H1 (cell line): ENCODE measurements around the gene SLC35F1. TPM values are rescaled to one million over a fixed set of nuclear protein-coding genes. Genes with fewer than 3 reads are reported as not detected.

Source experiments
- CTCF ChIA-PET: fragments of 300-600 bp; sonication (Branson Sonifier 250); formaldehyde crosslinking; loops from one replicate; lab custom pipeline; 2021; ENCODE audit not compliant: partially characterized antibody; lab: Charles Lee
- POLR2A ChIA-PET: fragments of 300-600 bp; sonication (Branson Sonifier 250); formaldehyde crosslinking; loops from one replicate; lab custom pipeline; 2021; ENCODE audit warnings: inconsistent platforms; ENCODE audit not compliant: partially characterized antibody; lab: Charles Lee
- DNase-seq, 2 experiments: peaks; one replicate each; pipeline versions ENCODE4 v3.0.0 to v3.0.0-alpha.2; 2010 to 2022; ENCODE audit warnings: low spot score in 2 of 2, low read depth in 1 of 2, mixed read lengths in 1 of 2
- FAIRE-seq: peaks from 2 replicates; lab custom pipeline; 2011; peaks lifted over from hg19 to GRCh38; lab: Jason Lieb, UNC
- H2AFZ ChIP-seq: 2 replicates; pipeline ENCODE4 v1.8.1; 2012; ENCODE audit warnings: low read length, inconsistent platforms
- H2AK5ac ChIP-seq: 2 replicates; pipeline ENCODE4 v1.6.1; 2013; ENCODE audit warnings: low read depth, low read length
- H2BK120ac ChIP-seq: replicated peaks from 2 replicates; pipeline ENCODE3; 2013; ENCODE audit warnings: low read depth, low read length, inconsistent platforms
- H2BK12ac ChIP-seq: 2 replicates; pipeline ENCODE4 v1.6.1; 2013; ENCODE audit warnings: low read depth, low read length
- H2BK15ac ChIP-seq: 2 replicates; pipeline ENCODE4 v1.6.1; 2013; ENCODE audit warnings: low read length
- H2BK20ac ChIP-seq: 2 replicates; pipeline ENCODE4 v1.6.1; 2013; ENCODE audit warnings: low read length
- H2BK5ac ChIP-seq: 2 replicates; pipeline ENCODE4 v1.6.1; 2013; ENCODE audit warnings: low read depth, low read length
- H3K14ac ChIP-seq: 2 replicates; pipeline ENCODE4 v1.6.1; 2013; ENCODE audit warnings: inconsistent platforms; ENCODE audit not compliant: insufficient read length
- H3K18ac ChIP-seq: 2 replicates; pipeline ENCODE4 v1.6.1; 2013; ENCODE audit warnings: low read length; ENCODE audit errors: extremely low read depth
- H3K23ac ChIP-seq: 2 replicates; pipeline ENCODE4 v1.6.1; 2013; ENCODE audit warnings: inconsistent platforms; ENCODE audit not compliant: insufficient read length
- H3K23me2 ChIP-seq: 2 replicates; pipeline ENCODE4 v1.6.1; 2013; ENCODE audit warnings: low read depth, low read length
- H3K27ac ChIP-seq: 2 replicates; pipeline ENCODE4 v1.6.1; 2011; ENCODE audit warnings: low read depth, low read length, inconsistent platforms
- H3K27me3 ChIP-seq, 4 experiments: replicated peaks in 1 of 4; 1 replicate in 1 of 4; 2 replicates in 3 of 4; pipeline versions ENCODE4 v1.6.1 to v1.8.1; 2011 to 2013; ENCODE audit warnings: low read length in 3 of 4, mild to moderate bottlenecking in 3 of 4, inconsistent platforms in 2 of 4, mixed read lengths in 2 of 4, moderate library complexity in 1 of 4; ENCODE audit not compliant: control insufficient read depth in 3 of 4, insufficient read depth in 3 of 4; ENCODE audit errors: extremely low read depth in 1 of 4
- H3K36me3 ChIP-seq, 4 experiments: 2 replicates each; pipeline versions ENCODE4 v1.6.1 to v1.8.1; 2011 to 2013; ENCODE audit warnings: mild to moderate bottlenecking in 4 of 4, low read length in 3 of 4, moderate library complexity in 2 of 4, control low read depth in 1 of 4, inconsistent platforms in 1 of 4; ENCODE audit not compliant: insufficient read depth in 4 of 4, control insufficient read depth in 2 of 4
- H3K4ac ChIP-seq: replicated peaks from 2 replicates; pipeline ENCODE3; 2013; ENCODE audit warnings: low read length, low read depth, mixed read lengths, inconsistent platforms; ENCODE audit not compliant: insufficient read length
- H3K4me1 ChIP-seq, 4 experiments: replicated peaks in 1 of 4; 1 replicate in 1 of 4; 2 replicates in 3 of 4; pipeline versions ENCODE4 v1.6.1 to v1.8.1; 2011 to 2013; ENCODE audit warnings: low read length in 3 of 4, inconsistent platforms in 2 of 4, mixed read lengths in 1 of 4; ENCODE audit not compliant: insufficient read depth in 4 of 4, control insufficient read depth in 3 of 4
- H3K4me2 ChIP-seq, 2 experiments: 2 replicates each; pipeline versions ENCODE4 v1.6.1 to v1.8.1; 2011 to 2013; ENCODE audit warnings: low read depth in 2 of 2, low read length in 2 of 2, control low read depth in 1 of 2, inconsistent platforms in 1 of 2, mild to moderate bottlenecking in 1 of 2; ENCODE audit not compliant: insufficient read depth in 1 of 2
- H3K4me3 ChIP-seq, 4 experiments: fragments of 200-600, 300-600 bp in 1 of 4; sonication (generic), shearing (Covaris generic), sonication (Bioruptor Twin) in 1 of 4; 2 replicates each; pipeline versions ENCODE4 v1.5.1 to v1.8.1; 2011 to 2016; ENCODE audit warnings: low read length in 4 of 4, low read depth in 3 of 4, control low read depth in 2 of 4, inconsistent platforms in 2 of 4, mild to moderate bottlenecking in 2 of 4, mixed read lengths in 1 of 4, moderate library complexity in 1 of 4; ENCODE audit not compliant: insufficient read depth in 2 of 4; ENCODE audit errors: extremely low read depth in 1 of 4
- H3K56ac ChIP-seq: replicated peaks from 2 replicates; pipeline ENCODE3; 2013; ENCODE audit warnings: low read depth, mild to moderate bottlenecking, mixed read lengths, low read length, inconsistent platforms; ENCODE audit not compliant: insufficient read length
- H3K79me1 ChIP-seq: 2 replicates; pipeline ENCODE4 v1.6.1; 2013; ENCODE audit warnings: low read depth, low read length, control low read depth
- H3K79me2 ChIP-seq, 2 experiments: 2 replicates each; pipeline versions ENCODE4 v1.6.1 to v1.8.1; 2012 to 2013; ENCODE audit warnings: low read length in 2 of 2, mild to moderate bottlenecking in 2 of 2, inconsistent platforms in 1 of 2; ENCODE audit not compliant: insufficient read depth in 2 of 2, control insufficient read depth in 1 of 2
- H3K9ac ChIP-seq, 4 experiments: replicated peaks in 1 of 4; 1 replicate in 1 of 4; 2 replicates in 3 of 4; pipeline versions ENCODE4 v1.6.1 to v1.8.1; 2011 to 2013; ENCODE audit warnings: low read depth in 3 of 4, low read length in 3 of 4, control low read depth in 2 of 4, mild to moderate bottlenecking in 2 of 4, moderate library complexity in 2 of 4, inconsistent platforms in 1 of 4; ENCODE audit errors: extremely low read depth in 1 of 4
- H3K9me3 ChIP-seq, 2 experiments: 2 replicates each; pipeline versions ENCODE4 v1.6.1 to v1.8.1; 2012 to 2013; ENCODE audit warnings: mild to moderate bottlenecking in 2 of 2, moderate library complexity in 2 of 2, control low read depth in 1 of 2, inconsistent platforms in 1 of 2, low read depth in 1 of 2, low read length in 1 of 2, mixed read lengths in 1 of 2; ENCODE audit not compliant: insufficient read depth in 2 of 2
- H4K20me1 ChIP-seq, 2 experiments: replicated peaks in 1 of 2; 2 replicates each; pipeline versions ENCODE3 to v1.8.1; 2011 to 2013; ENCODE audit warnings: inconsistent platforms in 2 of 2, low read length in 2 of 2, mild to moderate bottlenecking in 1 of 2; ENCODE audit not compliant: insufficient read depth in 2 of 2, control insufficient read depth in 1 of 2
- H4K5ac ChIP-seq: 2 replicates; pipeline ENCODE4 v1.6.1; 2013; ENCODE audit warnings: low read length, low read depth, mixed read lengths, inconsistent platforms; ENCODE audit not compliant: insufficient read length
- H4K8ac ChIP-seq: 2 replicates; pipeline ENCODE4 v1.8.0; 2013; ENCODE audit warnings: mild to moderate bottlenecking, moderate library complexity, low read length, inconsistent platforms; ENCODE audit not compliant: insufficient read depth; ENCODE audit errors: extremely low read depth
- H4K91ac ChIP-seq: replicated peaks from 2 replicates; pipeline ENCODE3; 2013; ENCODE audit warnings: low read length, mixed read lengths, inconsistent platforms; ENCODE audit not compliant: insufficient read length
- CREB1 ChIP-seq: IDR thresholded peaks from 2 replicates; pipeline ENCODE4 v1.6.1; 2012; ENCODE audit warnings: inconsistent platforms
- CTCF ChIP-seq, 3 experiments: IDR thresholded peaks; 1 replicate in 2 of 3; 2 replicates in 1 of 3; pipeline versions ENCODE4 v1.5.1 to v1.6.1; 2011; ENCODE audit warnings: low read length in 3 of 3, mild to moderate bottlenecking in 3 of 3, inconsistent platforms in 2 of 3, low read depth in 1 of 3, moderate library complexity in 1 of 3; ENCODE audit not compliant: insufficient read depth in 1 of 3; ENCODE audit errors: control extremely low read depth in 1 of 3
- KDM4A ChIP-seq: IDR thresholded peaks from one replicate; pipeline ENCODE4 v1.7.1; 2012; ENCODE audit warnings: low read depth, mild to moderate bottlenecking, moderate library complexity, low read length, inconsistent platforms; ENCODE audit not compliant: severe bottlenecking
- KDM5A ChIP-seq: fragments of 200-600 bp; IDR thresholded peaks from 2 replicates; pipeline ENCODE4 v1.7.1; 2012; ENCODE audit warnings: mild to moderate bottlenecking, low read length, inconsistent platforms, mixed read lengths
- MAX ChIP-seq: IDR thresholded peaks from 2 replicates; pipeline ENCODE4 v1.6.1; 2012; ENCODE audit warnings: inconsistent platforms
- NANOG ChIP-seq: IDR thresholded peaks from 2 replicates; pipeline ENCODE4 v1.6.1; 2011; ENCODE audit warnings: low read length, low read depth, mild to moderate bottlenecking, inconsistent platforms; ENCODE audit not compliant: insufficient read depth, poor library complexity, severe bottlenecking
- RBBP5 ChIP-seq: IDR thresholded peaks from 2 replicates; pipeline ENCODE4 v1.7.1; 2012; ENCODE audit warnings: low read depth, mild to moderate bottlenecking, inconsistent platforms, low read length, moderate library complexity, borderline replicate concordance
- RXRA ChIP-seq: IDR thresholded peaks from 2 replicates; pipeline ENCODE4 v1.6.1; 2011; ENCODE audit warnings: low read depth, mild to moderate bottlenecking, low read length, moderate library complexity; ENCODE audit not compliant: insufficient read depth
- SP2 ChIP-seq: IDR thresholded peaks from 2 replicates; pipeline ENCODE4 v1.6.1; 2012; ENCODE audit warnings: mild to moderate bottlenecking, low read length, inconsistent platforms
- TEAD4 ChIP-seq: IDR thresholded peaks from 2 replicates; pipeline ENCODE4 v1.6.1; 2012; ENCODE audit warnings: low read depth, low read length, inconsistent platforms, mixed read lengths
- USF2 ChIP-seq: IDR thresholded peaks from 2 replicates; pipeline ENCODE4 v1.6.1; 2011; ENCODE audit warnings: low read length, improper control_type of control experiment
- WGBS, 2 experiments: shearing (Covaris generic) in 1 of 2; methylation state at CpG; one replicate each; pipeline versions ENCODE4 v1.1.6 to v1.1.7; 2013 to 2015; ENCODE audit warnings: low lambda C conversion rate in 2 of 2, mixed read lengths in 2 of 2, inconsistent platforms in 1 of 2, low coverage in 1 of 2, missing lambda C conversion rate in 1 of 2; ENCODE audit not compliant: insufficient replicate concordance in 2 of 2, insufficient coverage in 1 of 2, insufficient read length in 1 of 2; ENCODE audit errors: extremely low coverage in 1 of 2, missing lambda C conversion rate in 1 of 2; 5-methylcytosine and 5-hydroxymethylcytosine counted together
- polyA plus RNA-seq, 7 experiments: library from polyadenylated mRNA; depleted of rRNA in 3 of 7; stranded (reverse) in 5 of 7; unstranded in 2 of 7; fragments of >200 nt in 5 of 7; fragments of 200-250 nt in 2 of 7; gene quantifications; 1 replicate in 5 of 7; 2 replicates in 1 of 7; 4 replicates in 1 of 7; pipeline versions ENCODE4 v1.2.1 to v1.2.3, GENCODE V29; 2011 to 2013; ENCODE audit warnings: missing spikeins in 2 of 7, mixed read lengths in 2 of 7
- total RNA-seq: library from RNA; stranded (reverse); fragmentation: NEBNext Ultra II Directional; extraction: Animal tissue kit (Norgen Biotek cat#: 25700); gene quantifications from 2 replicates; pipeline ENCODE4 v1.2.1, GENCODE V29; 2021

Gene SLC35F1
- total and polyA plus RNA-seq, 2 of the 8 experiments (the other 6 are each of a cell fraction or from before 2014, with no cell fraction given), result 7.0 to 10.0 TPM

- Histone ChIP-seq H3K4me3 (no peak overlapping the region), H3K27me3 (no peaks in the 10 kb centered on the region), H4K5ac (no peak overlapping the region), H3K79me2 (no peaks in the 10 kb centered on the region), H3K4me1 (no peaks in the 10 kb centered on the region), H3K36me3 (no peaks in the 10 kb centered on the region), H3K23ac (no peak overlapping the region), H4K8ac (no peak overlapping the region), H2BK12ac (no peak overlapping the region), H3K14ac (no peak overlapping the region), H3K23me2 (no peaks in the 10 kb centered on the region), H3K79me1 (no peaks in the 10 kb centered on the region), H2AFZ (no peak overlapping the region), H3K9ac (no peak overlapping the region), H2BK5ac (no peak overlapping the region), H4K91ac (no peak overlapping the region), H2BK15ac (no peak overlapping the region), H2AK5ac (no peak overlapping the region), H3K9me3 (no peaks in the 10 kb centered on the region), H2BK20ac (no peak overlapping the region), H4K20me1 (no peaks in the 10 kb centered on the region), H3K4ac (no peak overlapping the region), H2BK120ac (no peak overlapping the region), H3K18ac (no peak overlapping the region), H3K56ac (no peak overlapping the region), H3K27ac (no peak overlapping the region), H3K4me2 (no peak overlapping the region)
- FAIRE-seq, result no peak
- no peak for DNase-seq
- ChIA-PET POLR2A (no interaction called here), CTCF (no interaction called here)
- WGBS, 2 experiments, result 90% methylated on average over 1 of the region's 1 CpG; no CpG with 5 or more reads in 1 of the 2 experiments
- no peak for TF ChIP-seq RBBP5
- TF ChIP-seq TEAD4, result no peak
- no peak for TF ChIP-seq KDM4A
- TF ChIP-seq RXRA, result no peak
- no peak for TF ChIP-seq CTCF (IDR thresholded peaks at IDR 0.05; ENCODE audit: control extremely low read depth in 1 of 3, insufficient read depth in 1 of 3, low read depth in 1 of 3, low read length in 3 of 3)
- TF ChIP-seq CREB1, result no peak
- no peak for TF ChIP-seq SP2
- no peak for TF ChIP-seq MAX
- TF ChIP-seq KDM5A, result no peak
- TF ChIP-seq NANOG, result no peak
- TF ChIP-seq USF2, result no peak
Measured at GRCh38 chr6:118054082-118054481, 147.0 kb downstream of the SLC35F1 start.
